K562 (cell line): ENCODE results near the gene TUBA4B.

Source experiments
- CTCF ChIP-seq, 3 experiments: IDR thresholded peaks in 2 of 3; conservative IDR thresholded peaks in 1 of 3; 2 replicates each; pipeline ENCODE4 v1.5.1; 2011 to 2012; ENCODE audit warnings: low read length in 3 of 3, mild to moderate bottlenecking in 3 of 3, control low read depth in 2 of 3, improper control_type of control experiment in 1 of 3, inconsistent platforms in 1 of 3, low read depth in 1 of 3, mixed read lengths in 1 of 3, moderate library complexity in 1 of 3; ENCODE audit not compliant: insufficient read depth in 2 of 3
- EP300 ChIP-seq: IDR thresholded peaks from 2 replicates; pipeline ENCODE4 v1.6.1; 2012; ENCODE audit warnings: low read length, improper control_type of control experiment
- EZH2 ChIP-seq: IDR thresholded peaks from 2 replicates; pipeline ENCODE4 v1.6.1; 2012; ENCODE audit warnings: low read depth, mild to moderate bottlenecking, inconsistent platforms, low read length, borderline replicate concordance
- FOSL1 ChIP-seq: fragments of 200-800 bp; sonication (Bioruptor generic); conservative IDR thresholded peaks from 2 replicates; pipeline ENCODE4 v1.6.1; 2016; ENCODE audit warnings: missing genetic modification characterization, missing compliant biosample characterization
- POLR2A ChIP-seq: fragments of 450-650 bp; conservative IDR thresholded peaks from 2 replicates; pipeline ENCODE4 v1.6.1; 2016
- SRF ChIP-seq, 2 experiments: fragments of 250-450, 450-650 bp in 1 of 2; sonication (Bioruptor Pico) in 1 of 2; sonication (generic) in 1 of 2; formaldehyde crosslinking; IDR thresholded peaks; 2 replicates each; pipeline versions ENCODE4 v1.5.0 to v1.5.1; 2020 to 2022; ENCODE audit warnings: mild to moderate bottlenecking in 1 of 2, missing genetic modification reagents in 1 of 2
- TFAM ChIP-seq: fragments of 250-450 bp; sonication (Bioruptor Pico); conservative IDR thresholded peaks from 2 replicates; pipeline ENCODE4 v1.5.0; 2021; ENCODE audit warnings: mild to moderate bottlenecking, moderate library complexity
- ZNF274 ChIP-seq: IDR thresholded peaks from 2 replicates; pipeline ENCODE4 v1.6.1; 2011; ENCODE audit warnings: low read depth, mild to moderate bottlenecking, low read length, moderate library complexity, borderline replicate concordance
- ZNF785 ChIP-seq: fragments of 250-450 bp; sonication (Bioruptor Pico); IDR thresholded peaks from 2 replicates; pipeline ENCODE4 v1.4.0; 2020; ENCODE audit warnings: mild to moderate bottlenecking

- TF ChIP-seq EZH2 (no peak), FOSL1 (no peak), TFAM (no peak), ZNF274 (no peak), POLR2A (no peak), SRF (CRISPR knock-in tag; IDR thresholded peaks at IDR 0.05) (no peak), EP300 (no peak), ZNF785 (CRISPR knock-in tag) (no peak), CTCF (IDR thresholded peaks at IDR 0.05 in 2 of 3, conservative IDR thresholded peaks at IDR 0.05 in 1 of 3; ENCODE audit: insufficient read depth in 2 of 3, low read depth in 1 of 3, low read length in 3 of 3) (no peak)
Measured at GRCh38 chr2:219205981-219206327, 47.1 kb upstream of the TUBA4B start.
